ENCODE data around the gene WFDC6. TPM values are rescaled to one million over a fixed set of nuclear protein-coding genes. Genes with fewer than 3 reads are reported as not detected.
"Not testable (repeated sequence)": the region's sequence is repeated elsewhere in the genome, so short reads cannot be mapped to it uniquely, and the experiment has no call there.

Gene WFDC6
- polyA plus RNA-seq, 1 donor (not counting 4 experiments of a cell fraction or from before 2014, with no cell fraction given): not detected

DNA sequence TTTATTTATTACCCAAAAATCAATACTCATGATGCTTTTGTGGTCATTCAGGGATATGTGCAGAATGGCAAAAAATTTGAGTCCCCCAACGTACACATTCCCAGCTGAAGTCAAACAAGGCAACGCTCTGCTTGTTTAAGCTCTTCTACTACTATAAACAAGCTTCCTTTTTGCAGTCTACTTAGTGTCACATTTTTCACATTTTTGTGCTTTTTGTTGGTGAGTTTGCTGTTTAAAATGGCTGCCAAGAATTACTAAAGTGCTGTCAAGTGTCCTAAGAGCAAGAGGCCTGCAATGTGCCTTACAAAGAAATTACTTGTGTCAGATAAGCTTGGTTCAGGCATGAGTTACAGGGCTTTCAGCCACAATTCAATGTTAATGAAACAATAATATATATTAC, 37.7 kb upstream of the WFDC6 start:
- Histone ChIP-seq H4K20me1 (ENCODE audit: control insufficient read depth, extremely low read depth, insufficient read depth, low read length) (no peaks in the 10 kb centered on the region), H3K9ac (ENCODE audit: control insufficient read depth, extremely low read depth, insufficient read depth, low read length) (no peak overlapping the region), H3K4me1 (ENCODE audit: control insufficient read depth, extremely low read depth, insufficient read depth, low read length) (no peaks in the 10 kb centered on the region), H3K9me1 (ENCODE audit: control insufficient read depth, extremely low read depth, insufficient read depth, low read length) (no peaks in the 10 kb centered on the region), H2AFZ (ENCODE audit: control insufficient read depth, low read length) (no peak overlapping the region), H3K4me3 (ENCODE audit: control insufficient read depth in 2 of 3, extremely low read depth in 1 of 3, insufficient read depth in 2 of 3, low read depth in 1 of 3, low read length in 3 of 3) (no peak overlapping the region), H3K9me3 (ENCODE audit: control insufficient read depth, low read depth, low read length) (no peaks in the 10 kb centered on the region), H3K27me3 (ENCODE audit: control insufficient read depth, extremely low read depth, insufficient read depth, low read length) (no peaks in the 10 kb centered on the region), H3K36me3 (ENCODE audit: control insufficient read depth in 2 of 2, extremely low read depth in 1 of 2, insufficient read depth in 2 of 2, low read length in 2 of 2) (no peaks in the 10 kb centered on the region), H3K27ac (ENCODE audit: control insufficient read depth, insufficient read depth, low read length) (no peak overlapping the region), H3K4me2 (ENCODE audit: control insufficient read depth, extremely low read depth, insufficient read depth, low read depth, low read length) (no peak overlapping the region), H3K79me2 (ENCODE audit: control insufficient read depth, insufficient read depth, low read length) (no peaks in the 10 kb centered on the region)
- DNase-seq (ENCODE audit: low read depth, low spot score) (no peak), FAIRE-seq (no peak)
- dilution Hi-C loops (cut with MboI; ENCODE audit: extremely low pct_ligation_motif_present, low sequenced_read_pairs): no loop called here
- TF ChIP-seq EZH2 (IDR thresholded peaks at IDR 0.05; ENCODE audit: low read length): no peak
- TF ChIP-seq, protein P1, sequence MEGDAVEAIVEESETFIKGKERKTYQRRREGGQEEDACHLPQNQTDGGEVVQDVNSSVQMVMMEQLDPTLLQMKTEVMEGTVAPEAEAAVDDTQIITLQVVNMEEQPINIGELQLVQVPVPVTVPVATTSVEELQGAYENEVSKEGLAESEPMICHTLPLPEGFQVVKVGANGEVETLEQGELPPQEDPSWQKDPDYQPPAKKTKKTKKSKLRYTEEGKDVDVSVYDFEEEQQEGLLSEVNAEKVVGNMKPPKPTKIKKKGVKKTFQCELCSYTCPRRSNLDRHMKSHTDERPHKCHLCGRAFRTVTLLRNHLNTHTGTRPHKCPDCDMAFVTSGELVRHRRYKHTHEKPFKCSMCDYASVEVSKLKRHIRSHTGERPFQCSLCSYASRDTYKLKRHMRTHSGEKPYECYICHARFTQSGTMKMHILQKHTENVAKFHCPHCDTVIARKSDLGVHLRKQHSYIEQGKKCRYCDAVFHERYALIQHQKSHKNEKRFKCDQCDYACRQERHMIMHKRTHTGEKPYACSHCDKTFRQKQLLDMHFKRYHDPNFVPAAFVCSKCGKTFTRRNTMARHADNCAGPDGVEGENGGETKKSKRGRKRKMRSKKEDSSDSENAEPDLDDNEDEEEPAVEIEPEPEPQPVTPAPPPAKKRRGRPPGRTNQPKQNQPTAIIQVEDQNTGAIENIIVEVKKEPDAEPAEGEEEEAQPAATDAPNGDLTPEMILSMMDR (optimal IDR thresholded peaks at IDR 0.05 in 1 of 3, IDR thresholded peaks at IDR 0.05 in 1 of 3, conservative IDR thresholded peaks at IDR 0.05 in 1 of 3; ENCODE audit: extremely low read depth in 1 of 3, insufficient read depth in 2 of 3, low read length in 3 of 3): no peak

DNA sequence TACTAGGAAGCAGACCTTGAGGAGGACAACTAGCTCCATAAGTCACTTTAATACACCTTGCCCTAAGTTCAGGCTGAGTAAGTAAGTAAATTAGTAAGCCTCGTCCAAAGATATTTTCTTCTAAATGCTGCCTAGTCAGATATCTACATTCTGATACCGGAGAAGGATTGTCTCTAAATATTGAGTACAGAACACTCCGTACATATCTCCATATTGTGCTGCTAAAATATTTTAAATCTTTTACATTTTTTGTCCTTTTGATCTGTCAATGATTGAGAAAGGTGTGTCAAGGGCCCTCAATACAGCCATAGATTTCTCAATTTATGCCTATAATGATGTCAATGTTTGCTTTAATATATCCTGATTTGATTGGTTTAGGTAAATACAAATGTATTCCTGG, 36.6 kb upstream of the WFDC6 start:
- Histone ChIP-seq H3K9ac (ENCODE audit: control insufficient read depth, extremely low read depth, insufficient read depth, low read length) (no peak overlapping the region), H3K4me1 (ENCODE audit: control insufficient read depth, extremely low read depth, insufficient read depth, low read length) (no peaks in the 10 kb centered on the region), H3K4me2 (ENCODE audit: control insufficient read depth, extremely low read depth, insufficient read depth, low read depth, low read length) (no peak overlapping the region), H2AFZ (ENCODE audit: control insufficient read depth, low read length) (no peak overlapping the region), H3K4me3 (ENCODE audit: control insufficient read depth in 2 of 3, extremely low read depth in 1 of 3, insufficient read depth in 2 of 3, low read depth in 1 of 3, low read length in 3 of 3) (no peak overlapping the region), H3K79me2 (ENCODE audit: control insufficient read depth, insufficient read depth, low read length) (no peaks in the 10 kb centered on the region), H3K27me3 (ENCODE audit: control insufficient read depth, extremely low read depth, insufficient read depth, low read length) (no peaks in the 10 kb centered on the region), H3K9me1 (ENCODE audit: control insufficient read depth, extremely low read depth, insufficient read depth, low read length) (no peaks in the 10 kb centered on the region), H3K9me3 (ENCODE audit: control insufficient read depth, low read depth, low read length) (no peaks in the 10 kb centered on the region), H3K27ac (ENCODE audit: control insufficient read depth, insufficient read depth, low read length) (no peak overlapping the region), H3K36me3 (ENCODE audit: control insufficient read depth in 2 of 2, extremely low read depth in 1 of 2, insufficient read depth in 2 of 2, low read length in 2 of 2) (no peaks in the 10 kb centered on the region), H4K20me1 (ENCODE audit: control insufficient read depth, extremely low read depth, insufficient read depth, low read length) (no peaks in the 10 kb centered on the region)
- FAIRE-seq (no peak), DNase-seq (ENCODE audit: low read depth, low spot score) (no peak)
- TF ChIP-seq, protein P1 (optimal IDR thresholded peaks at IDR 0.05 in 1 of 3, IDR thresholded peaks at IDR 0.05 in 1 of 3, conservative IDR thresholded peaks at IDR 0.05 in 1 of 3; ENCODE audit: extremely low read depth in 1 of 3, insufficient read depth in 2 of 3, low read length in 3 of 3): no peak
- TF ChIP-seq EZH2 (IDR thresholded peaks at IDR 0.05; ENCODE audit: low read length): no peak
- dilution Hi-C loops (cut with MboI; ENCODE audit: extremely low pct_ligation_motif_present, low sequenced_read_pairs): no loop called here

DNA sequence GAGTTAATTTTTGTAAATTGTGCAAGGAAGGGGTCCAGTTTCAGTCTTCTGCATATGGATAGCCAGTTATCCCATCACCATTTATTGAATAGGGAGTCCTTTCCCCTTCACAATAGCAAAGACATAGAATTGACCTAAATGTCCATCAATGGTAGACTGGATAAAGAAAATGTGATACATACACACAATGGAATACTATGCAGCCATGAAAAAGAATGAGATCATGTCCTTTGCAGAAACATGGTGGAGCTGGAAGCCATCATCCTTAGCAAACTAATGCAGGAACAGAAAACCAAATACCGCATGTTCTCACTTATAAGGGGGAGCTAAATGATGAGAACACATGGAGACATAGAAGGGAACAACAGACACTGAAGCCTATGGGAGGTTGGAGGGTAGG, 30.4 kb upstream of the WFDC6 start:
- H2AFZ ChIP-seq (ENCODE audit: control insufficient read depth, low read length); H3K4me2 ChIP-seq (ENCODE audit: control insufficient read depth, extremely low read depth, insufficient read depth, low read depth, low read length); H3K36me3 ChIP-seq (ENCODE audit: control insufficient read depth in 2 of 2, extremely low read depth in 1 of 2, insufficient read depth in 2 of 2, low read length in 2 of 2); dilution Hi-C loops (cut with MboI; ENCODE audit: extremely low pct_ligation_motif_present, low sequenced_read_pairs); H3K27ac ChIP-seq (ENCODE audit: control insufficient read depth, insufficient read depth, low read length); H3K9me3 ChIP-seq (ENCODE audit: control insufficient read depth, low read depth, low read length); DNase-seq (ENCODE audit: low read depth, low spot score); H4K20me1 ChIP-seq (ENCODE audit: control insufficient read depth, extremely low read depth, insufficient read depth, low read length); H3K4me3 ChIP-seq (ENCODE audit: control insufficient read depth in 2 of 3, extremely low read depth in 1 of 3, insufficient read depth in 2 of 3, low read depth in 1 of 3, low read length in 3 of 3); H3K9ac ChIP-seq (ENCODE audit: control insufficient read depth, extremely low read depth, insufficient read depth, low read length); FAIRE-seq; H3K9me1 ChIP-seq (ENCODE audit: control insufficient read depth, extremely low read depth, insufficient read depth, low read length); H3K4me1 ChIP-seq (ENCODE audit: control insufficient read depth, extremely low read depth, insufficient read depth, low read length); H3K79me2 ChIP-seq (ENCODE audit: control insufficient read depth, insufficient read depth, low read length); H3K27me3 ChIP-seq (ENCODE audit: control insufficient read depth, extremely low read depth, insufficient read depth, low read length): not testable (repeated sequence)

Data from keratinocyte (primary cell).